Lung (tissue), 12 donors: ENCODE results near the gene MAJIN. TPM values are rescaled to one million over a fixed set of nuclear protein-coding genes. Genes with fewer than 3 reads are reported as not detected.

Experiments
- ATAC-seq: fragments of 200-7000 bp; cut with Tn5 transposase; one replicate; pipeline ENCODE4 v1.9.1; 2020; ENCODE audit warnings: moderate number of reproducible peaks; ENCODE audit not compliant: insufficient read depth, low FRiP score
- DNase-seq, 3 donors: peaks; one replicate each; pipeline ENCODE4 v3.0.0-alpha.2; 2013 to 2017
- H3K27ac ChIP-seq, 2 donors: one replicate each; pipeline ENCODE4 v1.5.1; 2013; ENCODE audit warnings: mild to moderate bottlenecking in 2 of 2, moderate library complexity in 2 of 2, control low read depth in 1 of 2, inconsistent platforms in 1 of 2, low read depth in 1 of 2, low read length in 1 of 2
- H3K27me3 ChIP-seq, 3 donors: one replicate each; pipeline ENCODE4 v1.5.1; 2013; ENCODE audit warnings: low read length in 2 of 3; ENCODE audit not compliant: control insufficient read depth in 3 of 3, insufficient read depth in 3 of 3
- H3K36me3 ChIP-seq, 4 donors: one replicate each; pipeline ENCODE4 v1.5.1; 2013; ENCODE audit warnings: low read length in 4 of 4, mild to moderate bottlenecking in 1 of 4, moderate library complexity in 1 of 4; ENCODE audit not compliant: control insufficient read depth in 4 of 4, insufficient read depth in 4 of 4
- H3K4me1 ChIP-seq, 5 donors: one replicate each; pipeline ENCODE4 v1.5.1; 2013; ENCODE audit warnings: low read length in 5 of 5, mild to moderate bottlenecking in 2 of 5, moderate library complexity in 1 of 5; ENCODE audit not compliant: control insufficient read depth in 5 of 5, insufficient read depth in 5 of 5
- H3K4me3 ChIP-seq: one replicate; pipeline ENCODE4 v1.5.1; 2013; ENCODE audit warnings: mild to moderate bottlenecking, control low read depth, moderate library complexity
- H3K9ac ChIP-seq, 2 donors: one replicate each; pipeline ENCODE4 v1.5.1; 2013; ENCODE audit warnings: low read length in 2 of 2, control low read depth in 1 of 2; ENCODE audit not compliant: insufficient read depth in 1 of 2
- H3K9me3 ChIP-seq, 4 donors: one replicate each; pipeline ENCODE4 v1.5.1; 2013; ENCODE audit warnings: low read length in 3 of 4, mild to moderate bottlenecking in 1 of 4, moderate library complexity in 1 of 4; ENCODE audit not compliant: control insufficient read depth in 4 of 4, insufficient read depth in 3 of 4
- WGBS, 2 donors: extraction: QIAGEN DNeasy Blood & Tissue Kit; methylation state at CpG; one replicate each; pipeline ENCODE4 v1.1.7; 2013; 5-methylcytosine and 5-hydroxymethylcytosine counted together
- polyA plus RNA-seq, 2 donors: library from polyadenylated mRNA; stranded (reverse); fragments of 200-250 nt; gene quantifications; one replicate each; pipeline ENCODE4 v1.2.1, GENCODE V29; 2013
- total RNA-seq, 2 donors: library from RNA; depleted of rRNA in 1 of 2; stranded (reverse); fragments of >200 nt in 1 of 2; gene quantifications; one replicate each; pipeline ENCODE4 v1.2.1, GENCODE V29; 2014 to 2021
- TF ChIP-seq, protein P1 (sequence below): IDR thresholded peaks from 2 replicates; pipeline ENCODE4 v1.5.1; 2012; ENCODE audit warnings: mild to moderate bottlenecking; ENCODE audit errors: control extremely low read depth, extremely low read depth
- donor health status: control.
- donor health status: control.
- donor health status: Bipolar disorder and iron deficiency.
- donor health status: healthy.
- donor health status: DM: yes; HTN: yes; CAD: no.

MAJIN gene
- total and polyA plus RNA-seq, 4 donors, result 0.24 to 0.55 (median 0.39) TPM; not detected in 1

DNA sequence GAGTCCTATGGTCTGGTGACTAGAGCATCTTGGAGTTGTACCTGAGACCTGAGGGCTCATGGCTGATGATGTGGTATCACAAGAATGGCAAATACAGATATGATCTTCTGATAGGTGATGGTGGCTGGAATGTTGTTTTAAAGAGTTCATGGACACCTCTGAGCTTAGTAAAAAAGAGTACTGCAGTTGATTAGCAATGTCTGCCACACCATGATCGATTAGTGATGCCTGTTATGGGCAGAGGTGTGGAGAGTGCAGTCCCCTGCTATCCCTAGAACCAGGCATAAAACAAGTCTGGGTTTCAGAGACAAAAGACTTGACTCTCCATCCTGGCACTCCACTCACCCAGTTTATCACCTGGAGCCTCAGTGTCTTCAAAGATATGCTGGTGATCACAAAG is 26.2 kb upstream of the MAJIN start:
- ATAC-seq, result no peak
- 83 to 94% methylated on average over 1 of the region's 1 CpG for WGBS, 2 donors
- H3K9ac ChIP-seq, result no peak overlapping the region

DNA sequence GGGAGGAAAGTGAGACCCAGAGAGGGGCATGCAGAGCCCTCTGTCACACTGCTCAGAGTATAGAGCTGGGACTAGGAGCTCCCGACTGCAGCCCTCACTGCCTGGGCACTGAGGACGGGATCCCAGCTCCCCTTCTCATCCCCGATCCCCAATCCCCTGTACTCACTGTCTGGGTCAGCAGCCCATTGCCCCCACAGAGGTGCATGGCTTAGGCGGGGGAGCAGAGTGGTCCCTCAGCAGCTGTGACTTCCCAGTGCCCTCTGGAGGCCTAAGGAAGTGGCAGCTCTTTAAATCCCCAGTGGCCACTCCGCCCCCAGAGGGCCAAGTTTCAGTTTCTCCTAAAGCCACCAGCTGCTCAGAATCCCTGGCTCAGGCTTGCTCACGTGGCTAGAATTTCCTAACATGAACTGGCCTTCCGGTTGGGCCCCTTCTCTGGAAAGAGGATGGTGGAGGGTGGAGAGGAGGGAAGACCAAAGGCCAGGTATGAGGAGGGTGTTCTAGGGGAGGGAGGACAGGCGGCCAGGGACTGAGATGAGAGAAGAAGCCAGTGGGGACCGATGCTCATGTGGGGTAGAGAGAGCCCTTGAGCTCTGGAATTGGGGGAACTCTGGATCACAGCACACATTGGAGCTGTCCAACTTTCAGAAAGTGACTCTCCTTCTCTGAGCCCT is 24.9 kb upstream of the MAJIN start, which contains the start of gene BATF2:
Gene BATF2 (minus strand): TSS at position 262 of the 671 bp plus-strand sequence. CDS start 57 bp downstream, at position 205.
- WGBS, 2 donors, result 15 to 17% methylated on average over 9 of the region's 9 CpGs
- TF ChIP-seq, protein P1, sequence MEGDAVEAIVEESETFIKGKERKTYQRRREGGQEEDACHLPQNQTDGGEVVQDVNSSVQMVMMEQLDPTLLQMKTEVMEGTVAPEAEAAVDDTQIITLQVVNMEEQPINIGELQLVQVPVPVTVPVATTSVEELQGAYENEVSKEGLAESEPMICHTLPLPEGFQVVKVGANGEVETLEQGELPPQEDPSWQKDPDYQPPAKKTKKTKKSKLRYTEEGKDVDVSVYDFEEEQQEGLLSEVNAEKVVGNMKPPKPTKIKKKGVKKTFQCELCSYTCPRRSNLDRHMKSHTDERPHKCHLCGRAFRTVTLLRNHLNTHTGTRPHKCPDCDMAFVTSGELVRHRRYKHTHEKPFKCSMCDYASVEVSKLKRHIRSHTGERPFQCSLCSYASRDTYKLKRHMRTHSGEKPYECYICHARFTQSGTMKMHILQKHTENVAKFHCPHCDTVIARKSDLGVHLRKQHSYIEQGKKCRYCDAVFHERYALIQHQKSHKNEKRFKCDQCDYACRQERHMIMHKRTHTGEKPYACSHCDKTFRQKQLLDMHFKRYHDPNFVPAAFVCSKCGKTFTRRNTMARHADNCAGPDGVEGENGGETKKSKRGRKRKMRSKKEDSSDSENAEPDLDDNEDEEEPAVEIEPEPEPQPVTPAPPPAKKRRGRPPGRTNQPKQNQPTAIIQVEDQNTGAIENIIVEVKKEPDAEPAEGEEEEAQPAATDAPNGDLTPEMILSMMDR, result peak; percentile 65

More for the DNA sequence above, 26.2 kb upstream of the MAJIN start:
- H3K27ac ChIP-seq, result no peak overlapping the region
- H3K4me1 ChIP-seq, result peaks cover 0 to 12% (median 0%) of the 10 kb centered on the region in 5 donors
- H3K4me3 ChIP-seq, result no peak overlapping the region
- TF ChIP-seq, protein P1, result no peak
- DNase-seq, result no peak
- no peaks in the 10 kb centered on the region for H3K9me3 ChIP-seq
- H3K36me3 ChIP-seq, result peaks cover 0 to 3% (median 0%) of the 10 kb centered on the region in 4 donors
- H3K27me3 ChIP-seq, result no peaks in the 10 kb centered on the region

DNA sequence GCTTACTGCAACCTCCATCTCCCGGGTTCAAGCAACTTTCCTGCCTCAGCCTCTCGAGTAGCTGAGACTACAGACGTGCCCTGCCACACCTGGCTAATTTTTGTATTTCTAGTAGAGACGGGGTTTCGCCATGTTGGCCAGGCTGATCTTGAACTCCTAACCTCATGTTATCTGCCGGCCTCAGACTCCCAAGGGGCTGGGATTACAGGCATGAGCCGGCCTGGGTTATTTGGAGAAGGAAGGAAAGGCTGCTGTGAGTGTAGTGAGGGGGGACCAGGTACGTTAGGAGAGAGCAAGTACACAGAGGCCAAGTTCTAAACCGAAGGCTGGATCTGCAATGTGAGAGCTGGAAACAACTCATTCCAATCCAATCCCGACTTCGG is 24.4 kb upstream of the MAJIN start:
- Histone ChIP-seq H3K4me3 (peak overlapping the region; percentile 36), H3K9ac (peak overlapping the region; percentile 9 to 49), H3K4me1 (peaks cover 0 to 12% (median 0%) of the 10 kb centered on the region in 5 donors), H3K27ac (peak overlapping the region; percentile 0 to 84), H3K9me3 (no peaks in the 10 kb centered on the region), H3K27me3 (no peaks in the 10 kb centered on the region), H3K36me3 (peaks cover 0 to 3% (median 0%) of the 10 kb centered on the region in 4 donors)
- ATAC-seq (no peak), DNase-seq (no peak)
- 24 to 42% methylated on average over 11 of the region's 11 CpGs for WGBS, 2 donors
- TF ChIP-seq, protein P1, result no peak

More for the DNA sequence above, 24.9 kb upstream of the MAJIN start, which contains the start of gene BATF2:
- Histone ChIP-seq H3K9me3 (no peaks in the 10 kb centered on the region), H3K9ac (peak within 1 kb of the TSS; percentile 9 to 49), H3K4me3 (peak within 1 kb of the TSS; percentile 36), H3K27ac (peak within 1 kb of the TSS; percentile 0 to 84), H3K27me3 (no peaks in the 10 kb centered on the region), H3K36me3 (peaks cover 0 to 3% (median 0%) of the 10 kb centered on the region in 4 donors), H3K4me1 (peaks cover 0 to 12% (median 0%) of the 10 kb centered on the region in 5 donors)
- DNase-seq, result peak; percentile 90 to 96 (median 94)
- peak; percentile 84 for ATAC-seq
